ENCODE measurements around the gene RNF225. TPM values are rescaled to one million over a fixed set of nuclear protein-coding genes. Genes with fewer than 3 reads are reported as not detected.

Gene RNF225
- polyA plus RNA-seq, 1 of the 3 experiments (the other 2 are of a cell fraction), result 0.13 TPM

- Histone ChIP-seq H3K4me1 (ENCODE audit: control insufficient read depth in 1 of 2, insufficient read depth in 2 of 2, low read depth in 1 of 2, low read length in 1 of 2) (peaks cover 0 to 25% of the 10 kb centered on the region in 2 experiments; a peak in 1 of 4 replicates), H2AFZ (ENCODE audit: low read depth) (peak overlapping the region; percentile 86), H4K20me1 (ENCODE audit: insufficient read depth) (no peaks in the 10 kb centered on the region), H3K27me3 (ENCODE audit: insufficient read depth) (no peaks in the 10 kb centered on the region), H3K9me2 (no peaks in the 10 kb centered on the region), H3F3A (replicated peaks; ENCODE audit: insufficient read depth) (peaks cover 10% of the 10 kb centered on the region), H3K27ac (ENCODE audit: low read depth in 2 of 2, low read length in 1 of 2) (peak overlapping the region; percentile 57 to 86), H3K9ac (peak overlapping the region; percentile 83), H3K4me2 (peak overlapping the region; percentile 99), H3K79me2 (ENCODE audit: insufficient read depth) (peaks cover 61% of the 10 kb centered on the region), H3K9me3 (no peaks in the 10 kb centered on the region), H3K36me3 (replicated peaks in 1 of 2; ENCODE audit: control insufficient read depth in 1 of 2, insufficient read depth in 2 of 2, low read length in 1 of 2) (peaks cover 0 to 3% of the 10 kb centered on the region in 2 experiments), H3K4me3 (ENCODE audit: low read depth in 2 of 2, low read length in 1 of 2) (peak overlapping the region; percentile 84 to 97)
- POLR2A ChIA-PET, result interaction anchor here (0.6 to 1.3 kb wide), 6 partner anchors 23 to 146 kb away, joined by 3 to 8 read pairs (median 4); partner anchors contain the start of genes CHMP2A, ZNF132, ZNF446 and ZNF497
- peak; percentile 79 for DNase-seq
- 2% methylated on average over 27 of the region's 34 CpGs for WGBS (ENCODE audit: low lambda C conversion rate)
- CTCF ChIA-PET, result no interaction called here
- peak; percentile 41; the same call in 1 of the 2 replicates for TF ChIP-seq NRF1 (IDR thresholded peaks at IDR 0.05; ENCODE audit: low read depth, low read length)
- TF ChIP-seq FOXJ3 (CRISPR knock-in tag; IDR thresholded peaks at IDR 0.05), result no peak
- TF ChIP-seq POLR2AphosphoS5 (IDR thresholded peaks at IDR 0.05; ENCODE audit: low read depth, low read length), result no peak
- TF ChIP-seq USF2 (IDR thresholded peaks at IDR 0.05; ENCODE audit: borderline replicate concordance, low read depth, low read length), result no peak
- TF ChIP-seq RCOR1 (IDR thresholded peaks at IDR 0.05; ENCODE audit: low read length), result no peak
- no peak for TF ChIP-seq GABPA (IDR thresholded peaks at IDR 0.05; ENCODE audit: low read depth)
- TF ChIP-seq MEF2A (IDR thresholded peaks at IDR 0.05; ENCODE audit: borderline replicate concordance, low read depth), result no peak
- TF ChIP-seq NFIC (IDR thresholded peaks at IDR 0.05; ENCODE audit: borderline replicate concordance), result no peak
- TF ChIP-seq GATA2 (CRISPR knock-in tag; IDR thresholded peaks at IDR 0.05), result no peak
- no peak for TF ChIP-seq ZBTB33 (IDR thresholded peaks at IDR 0.05; ENCODE audit: borderline replicate concordance, low read depth)
- TF ChIP-seq SIN3A (IDR thresholded peaks at IDR 0.05; ENCODE audit: borderline replicate concordance, low read depth, low read length), result no peak
- no peak for TF ChIP-seq REST (IDR thresholded peaks at IDR 0.05; ENCODE audit: low read depth, low read length)
- peak; percentile 17; the same call in 1 of the 2 replicates for TF ChIP-seq MXI1 (IDR thresholded peaks at IDR 0.05; ENCODE audit: low read depth, low read length)
- TF ChIP-seq ELF1 (IDR thresholded peaks at IDR 0.05), result no peak
- no peak for TF ChIP-seq FOXM1 (IDR thresholded peaks at IDR 0.05; ENCODE audit: low read depth)
- no peak for TF ChIP-seq EZH2phosphoT487 (IDR thresholded peaks at IDR 0.05; ENCODE audit: borderline replicate concordance, low read depth)
- TF ChIP-seq MAX (IDR thresholded peaks at IDR 0.05; ENCODE audit: low read depth), result peak; percentile 40; the same call in 1 of the 2 replicates
- peak; percentile 3; the same call in 1 of the 2 replicates for TF ChIP-seq RAD21 (IDR thresholded peaks at IDR 0.05; ENCODE audit: low read length)
Observed at GRCh38 chr19:58409010-58409790, 13.7 kb downstream of the RNF225 start.

All from SK-N-SH (cell line).